HG03103 (cell line): ENCODE results near the gene CNNM2.
"Not testable (repeated sequence)": the region's sequence is repeated elsewhere in the genome, so short reads cannot be mapped to it uniquely, and the experiment has no call there.

Source experiments
- ATAC-seq: cut with Tn5 transposase; IDR thresholded peaks from one replicate; pipeline ENCODE4 v1.9.1; 2021; ENCODE audit warnings: low read depth; ENCODE audit not compliant: unreplicated experiment

The CNNM2 gene

DNA sequence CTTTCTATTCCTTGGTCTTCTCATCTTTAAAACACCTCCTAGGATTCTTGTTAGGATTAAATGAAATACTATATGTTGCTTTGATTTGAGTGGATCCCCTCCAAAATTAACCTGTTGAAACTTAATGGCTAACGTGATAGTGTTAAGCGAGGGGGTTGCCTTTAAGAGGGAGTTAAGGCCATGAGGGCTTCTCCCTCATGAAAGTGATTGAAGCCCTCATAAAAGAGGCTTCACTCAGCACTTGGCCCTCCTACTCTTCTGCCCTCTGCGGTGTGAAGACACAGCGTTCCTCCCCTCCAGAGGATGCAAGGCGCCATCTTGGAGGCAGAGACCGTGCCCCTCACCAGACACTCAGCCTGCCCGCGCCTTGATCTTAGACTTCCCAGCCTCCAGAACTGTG is 46.6 kb downstream of the CNNM2 start:
- no peak for ATAC-seq

DNA sequence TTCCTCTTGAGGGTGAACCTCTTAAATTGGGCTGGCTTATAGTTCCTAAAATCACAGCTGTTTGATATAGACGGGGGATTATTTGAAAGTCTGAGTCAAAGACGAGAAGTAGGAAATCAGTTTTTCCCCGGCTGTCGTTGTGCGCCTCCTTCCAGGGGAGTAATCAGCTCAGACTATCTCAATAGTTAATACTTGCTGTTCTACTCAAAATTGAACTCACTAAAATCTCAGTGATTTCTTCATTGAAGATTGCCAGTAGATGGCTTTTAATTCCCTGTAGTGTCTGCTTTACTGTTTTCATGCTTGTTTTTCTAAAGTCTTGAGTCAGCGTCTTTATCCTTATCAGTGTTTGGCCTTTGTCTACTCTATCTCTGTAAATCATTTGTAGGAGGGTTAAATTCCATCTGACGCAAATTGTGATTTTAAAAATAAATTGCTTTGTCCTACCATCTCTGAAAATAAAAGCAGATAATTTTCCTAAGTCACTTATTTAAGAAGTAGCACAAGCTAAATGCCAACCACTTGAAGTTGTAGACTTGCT is 47.3 kb downstream of the CNNM2 start:
- ATAC-seq: no peak

GRCh38 chr10:102967123-102967522 is 49.0 kb downstream of the CNNM2 start:
- ATAC-seq: no peak

DNA sequence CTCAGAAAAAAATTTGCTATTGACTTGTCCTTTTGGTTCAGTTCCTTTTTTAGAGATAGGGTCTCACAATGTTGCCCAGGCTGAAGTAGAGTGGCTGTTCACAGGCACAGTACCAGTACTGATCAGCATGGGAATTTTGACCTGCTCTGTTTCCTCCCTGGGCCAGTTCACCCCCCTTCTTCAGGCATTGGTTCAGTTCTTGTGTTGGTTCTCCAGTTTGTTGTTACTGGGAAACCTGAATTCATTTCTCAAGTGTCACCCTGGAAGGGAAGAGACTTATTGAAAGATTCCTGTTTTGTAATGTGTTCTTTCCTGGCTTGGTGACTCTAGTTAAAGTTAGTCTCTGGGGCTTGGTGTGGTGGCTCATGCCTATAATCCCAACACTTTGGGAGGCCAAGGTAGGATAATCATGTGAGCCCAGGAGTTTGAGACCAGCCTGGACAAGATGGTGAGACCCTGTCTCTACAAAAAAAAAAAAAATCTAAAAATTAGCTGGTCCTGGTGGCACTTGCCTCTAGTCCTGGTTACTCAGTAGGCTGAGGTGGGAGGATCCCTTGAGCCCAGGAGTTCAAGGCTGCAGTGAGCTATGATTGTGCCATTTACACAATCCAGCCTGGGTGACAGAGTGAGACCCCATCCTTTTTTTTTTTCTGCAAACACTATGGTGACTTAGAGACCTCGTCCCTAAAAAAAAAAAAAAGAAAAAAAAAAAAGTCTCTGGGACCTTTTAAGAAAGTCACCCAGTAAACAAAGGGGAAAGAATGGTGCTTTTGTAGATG is 52.7 kb downstream of the CNNM2 start:
- no peak for ATAC-seq

DNA sequence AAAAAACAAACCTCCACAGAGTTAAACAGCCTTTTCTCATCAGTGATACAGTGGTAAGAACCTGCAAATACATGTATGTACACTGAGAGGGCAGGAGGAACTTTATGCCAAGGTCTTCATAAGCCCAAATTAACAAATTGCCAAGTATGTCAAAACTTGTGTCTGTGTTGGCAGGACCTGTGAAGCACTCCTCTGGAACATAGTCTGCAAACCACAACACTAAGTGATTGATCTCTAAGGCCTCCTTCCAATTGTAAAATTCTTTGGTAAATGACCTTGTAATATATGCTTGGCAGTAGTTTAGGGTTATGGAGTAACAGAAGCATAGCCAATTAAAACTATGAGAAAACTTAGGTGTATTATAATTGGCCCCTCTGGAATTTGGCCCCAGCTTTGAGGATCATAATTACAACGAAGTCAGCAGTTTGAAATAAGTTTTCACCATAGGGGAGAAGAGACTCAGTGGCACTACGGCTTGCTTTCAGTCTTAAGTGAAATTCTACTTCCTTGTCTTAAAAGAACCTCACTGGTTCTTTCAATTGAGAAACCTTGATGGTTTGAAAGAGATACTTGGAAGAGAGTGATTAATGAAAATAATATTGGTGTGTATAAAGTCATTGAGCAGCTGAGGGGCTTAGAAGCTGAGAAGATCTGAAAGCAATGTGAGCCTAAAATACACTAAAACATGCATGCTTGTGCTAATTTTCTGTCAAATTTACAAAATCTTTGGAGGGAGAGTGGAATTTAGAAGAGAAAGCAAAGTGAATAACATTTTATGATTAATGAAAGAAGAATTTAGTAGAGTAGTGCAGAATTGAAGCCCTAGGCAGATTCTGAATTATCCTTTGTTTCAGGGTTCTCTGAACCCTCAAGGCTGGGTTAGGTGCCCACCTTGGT is 57.6 kb downstream of the CNNM2 start:
- ATAC-seq: no peak

DNA sequence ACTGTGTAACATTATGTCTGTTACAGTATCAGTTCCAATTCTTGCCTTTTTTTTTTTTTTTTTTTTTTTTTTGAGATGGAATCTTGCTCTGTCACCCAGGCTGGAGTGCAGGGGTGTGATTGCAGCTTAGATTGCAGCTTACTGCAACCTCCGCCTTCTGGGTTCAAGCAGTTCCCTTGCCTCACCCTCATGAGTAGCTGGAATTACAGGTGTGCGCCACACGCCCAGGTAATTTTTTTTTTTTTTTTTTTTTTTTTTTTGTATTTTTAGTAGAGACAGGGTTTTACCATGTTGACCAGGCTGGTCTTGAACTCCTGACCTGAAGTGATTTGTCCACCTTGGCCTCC is 58.3 kb downstream of the CNNM2 start:
- ATAC-seq: not testable (repeated sequence)

DNA sequence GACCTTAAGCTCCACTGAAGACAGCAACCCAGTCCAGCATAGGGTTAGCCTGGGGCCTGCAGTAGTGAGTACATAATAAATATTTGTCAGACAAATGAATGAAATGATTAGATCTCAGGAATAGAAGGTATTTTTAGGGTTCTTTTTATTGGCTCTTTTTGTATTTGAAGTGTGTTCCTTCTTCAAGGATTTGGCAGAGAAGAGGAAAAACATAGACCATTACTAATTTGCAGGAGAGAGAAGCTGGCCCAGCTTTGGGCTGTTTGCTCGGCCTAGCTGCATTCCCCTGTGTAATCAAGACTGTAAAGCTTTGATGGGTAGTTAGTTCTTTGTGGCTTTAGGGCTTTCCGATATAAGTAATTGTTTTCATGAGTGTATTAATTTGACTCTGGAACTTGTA is 64.2 kb downstream of the CNNM2 start:
- ATAC-seq: no peak

- ATAC-seq: no peak
These were observed 66.0 kb downstream of the CNNM2 start for GRCh38 chr10:102984086-102984485.

GRCh38 chr10:102985811-102986210 is 67.7 kb downstream of the CNNM2 start:
- ATAC-seq: no peak

- ATAC-seq: no peak
These were observed 70.6 kb downstream of the CNNM2 start for GRCh38 chr10:102988404-102989314.

GRCh38 chr10:102994531-102995295 is 76.6 kb downstream of the CNNM2 start:
- ATAC-seq: no peak

DNA sequence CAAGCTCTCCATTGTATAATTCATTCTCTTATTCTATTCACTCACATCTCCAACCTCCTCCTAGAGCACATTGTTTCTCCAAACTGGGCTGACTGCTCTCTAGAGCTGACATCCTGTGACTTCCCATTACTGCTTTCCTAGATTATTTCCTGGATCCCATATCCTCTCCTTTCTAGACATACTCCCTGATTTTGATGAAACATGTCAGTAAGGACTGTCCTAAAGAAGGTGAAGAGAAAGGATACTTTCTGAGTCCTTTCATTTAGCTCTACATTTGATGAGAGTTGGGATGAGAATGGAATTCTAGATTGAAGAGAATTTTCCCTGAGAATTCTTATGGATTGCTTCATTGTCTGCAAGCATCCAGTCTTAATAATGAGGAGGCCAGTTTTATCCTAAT is 78.8 kb downstream of the CNNM2 start:
- no peak for ATAC-seq

DNA sequence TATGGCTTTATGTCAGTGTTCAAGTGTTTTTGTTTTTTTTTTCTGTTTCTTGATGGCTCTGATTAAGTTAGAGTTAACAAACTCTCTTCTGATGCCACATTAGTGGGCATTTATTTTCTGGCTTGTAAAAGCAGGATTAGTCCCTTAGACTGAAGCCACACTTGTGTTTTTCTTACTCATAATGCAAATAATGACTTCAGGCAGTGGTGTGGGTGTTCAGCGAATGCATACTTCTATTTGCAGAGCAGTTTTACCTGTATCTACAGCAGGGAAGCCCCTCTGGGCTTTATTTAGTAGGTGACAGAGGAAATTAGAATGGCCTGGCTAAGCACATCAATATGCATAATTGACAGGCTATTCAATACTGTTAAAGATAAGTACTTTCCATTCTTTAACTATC is 79.9 kb downstream of the CNNM2 start:
- no peak for ATAC-seq

- ATAC-seq: no peak
These were observed 80.4 kb downstream of the CNNM2 start for GRCh38 chr10:102998399-102998907.

- ATAC-seq: not testable (repeated sequence)
These were observed 82.0 kb downstream of the CNNM2 start for GRCh38 chr10:103000050-103000449.

DNA sequence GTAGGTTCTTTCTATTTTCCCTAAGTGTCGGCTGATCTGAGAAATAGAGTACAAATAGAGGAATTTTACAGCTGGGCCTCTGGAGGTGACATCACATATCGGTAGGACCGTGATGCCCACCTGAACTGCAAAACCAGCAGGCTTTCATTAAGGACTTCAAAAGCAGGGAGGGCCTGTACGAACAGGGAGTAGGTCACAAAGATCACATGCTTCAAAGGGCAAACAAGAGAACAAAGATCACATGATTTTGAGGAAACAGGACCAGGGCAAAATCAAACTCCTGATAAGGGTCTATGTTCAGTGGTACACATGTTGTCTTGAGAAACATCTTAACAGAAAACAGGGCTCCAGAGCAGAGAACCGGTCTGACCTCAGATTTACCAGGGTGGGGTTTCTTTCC is 88.9 kb downstream of the CNNM2 start:
- ATAC-seq: no peak

GRCh38 chr10:103013416-103013815 is 95.3 kb downstream of the CNNM2 start:
- no peak for ATAC-seq

DNA sequence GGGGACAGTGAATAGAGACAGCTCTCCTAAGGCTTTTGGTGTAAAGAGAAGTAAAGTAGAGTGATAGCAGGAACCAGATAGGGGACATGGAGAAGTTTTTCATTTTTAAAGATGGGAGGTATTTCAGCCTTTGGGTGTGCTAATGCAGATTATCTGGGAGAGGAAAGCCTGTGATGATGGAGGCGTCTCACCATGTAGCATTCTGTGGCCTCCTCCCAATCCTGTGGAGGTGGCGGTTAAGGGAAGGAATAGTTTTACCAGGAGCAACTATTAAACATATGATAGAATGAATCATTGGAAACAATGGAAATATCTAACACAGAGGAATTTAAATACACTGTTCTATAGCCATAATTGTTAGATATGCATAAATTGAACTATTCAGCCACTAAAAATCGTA is 101.3 kb downstream of the CNNM2 start:
- no peak for ATAC-seq

DNA sequence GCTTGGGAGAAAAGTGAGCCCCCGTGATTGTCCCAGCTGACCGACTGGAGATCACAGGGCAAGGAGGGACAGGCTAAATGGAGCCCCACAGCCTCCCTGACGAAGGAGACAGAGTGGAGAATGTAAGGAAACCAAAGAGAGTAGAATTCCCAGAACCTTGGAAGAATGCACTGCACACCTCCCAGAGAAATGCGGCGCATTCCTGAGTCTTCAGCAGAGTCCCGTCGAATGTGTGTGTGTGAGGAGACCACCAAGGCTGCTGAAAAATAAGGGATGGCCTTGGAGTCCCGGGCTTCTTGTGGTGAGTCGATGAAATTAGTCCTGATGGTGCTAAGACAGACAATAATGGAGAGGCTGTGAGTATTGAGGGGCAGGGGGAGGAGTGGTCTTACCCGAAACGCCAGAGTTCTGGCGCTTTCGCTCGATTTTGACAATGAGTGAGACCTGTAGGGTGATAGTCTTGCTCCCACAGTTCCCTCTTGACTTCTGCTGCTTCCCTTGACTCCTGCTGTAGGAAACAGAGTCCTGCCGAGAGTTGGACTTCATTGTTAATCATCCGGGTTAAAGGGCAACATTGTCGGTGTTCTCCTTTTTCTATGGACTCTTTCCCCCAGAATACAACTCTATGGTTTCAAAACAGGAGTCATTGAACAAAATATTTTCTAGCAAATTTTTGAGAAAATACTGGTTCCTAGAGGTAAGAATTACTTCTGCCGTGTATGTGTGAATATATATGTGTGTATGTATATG is 103.2 kb downstream of the CNNM2 start:
- ATAC-seq: no peak
